ENCODE results near the gene DISP3.

DNA sequence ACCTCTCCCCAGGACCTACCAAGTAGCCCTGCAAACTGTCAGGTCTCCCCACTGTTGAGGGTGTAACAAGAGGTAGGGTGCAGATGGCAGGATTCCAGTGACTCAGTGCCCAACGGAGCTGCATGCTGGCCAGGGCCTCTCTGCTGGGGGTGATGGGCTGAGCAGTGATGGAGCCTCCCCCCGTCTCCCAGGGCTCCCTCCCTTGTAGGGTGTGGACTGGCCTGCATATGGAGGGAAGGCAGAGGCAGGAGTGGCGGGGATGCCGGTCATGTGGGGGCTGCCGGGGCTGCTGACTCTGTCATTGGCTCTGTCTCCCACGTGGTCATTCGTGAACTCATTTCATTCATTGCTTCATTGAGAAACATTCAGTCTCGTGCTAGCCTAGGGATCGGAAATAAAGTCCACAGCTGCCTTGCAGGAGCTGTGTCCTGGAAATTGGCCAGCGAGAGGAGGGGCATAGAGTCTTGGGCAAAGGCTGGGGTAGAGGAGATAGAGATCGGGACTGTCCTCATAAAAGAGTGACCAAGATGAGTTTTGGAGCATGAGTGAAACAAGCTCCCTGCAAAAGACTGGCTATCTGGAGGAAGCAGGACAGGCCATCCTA lies 22.9 kb upstream of the DISP3 start:
- TF ChIP-seq EZH2phosphoT487 (IDR thresholded peaks at IDR 0.05; ENCODE audit: insufficient read depth, low read depth) (no peak), EZH2 (IDR thresholded peaks at IDR 0.05; ENCODE audit: insufficient read depth, poor library complexity, severe bottlenecking) (no peak)

Measured in GM23248 (cell line).